CD4-positive, CD25-positive, alpha-beta regulatory T cell (primary cell): Measurements from ENCODE around the gene MYL12B. TPM values are rescaled to one million over a fixed set of nuclear protein-coding genes. Genes with fewer than 3 reads are reported as not detected.
A peak's percentile ranks its signal among the peaks of the same experiment; 100 is the strongest.

Experiments used
- ATAC-seq, 2 donors: fragments of 150-1000 bp; cut with Tn5 transposase; one replicate each; pipeline ENCODE4 v1.10.0; 2021; ENCODE audit warnings: low read depth in 2 of 2, moderate number of reproducible peaks in 2 of 2, moderate library complexity in 1 of 2
- DNase-seq, 3 donors: peaks; one replicate each; pipeline versions ENCODE4 v3.0.0 to v3.0.0-alpha.2; 2012 to 2022; ENCODE audit warnings: mixed read lengths in 1 of 3
- H3K27ac ChIP-seq: one replicate; pipeline ENCODE4 v1.7.0; 2013; ENCODE audit warnings: mild to moderate bottlenecking, low read length; ENCODE audit not compliant: insufficient read depth, poor library complexity, severe bottlenecking
- H3K27me3 ChIP-seq: one replicate; pipeline ENCODE4 v1.7.0; 2013; ENCODE audit warnings: low read length; ENCODE audit not compliant: control insufficient read depth, insufficient read depth
- H3K36me3 ChIP-seq: one replicate; pipeline ENCODE4 v1.7.0; 2013; ENCODE audit warnings: mild to moderate bottlenecking, low read length, moderate library complexity; ENCODE audit not compliant: control insufficient read depth, insufficient read depth
- H3K4me1 ChIP-seq: 2 replicates; pipeline ENCODE4 v1.7.0; 2013; ENCODE audit warnings: mild to moderate bottlenecking, low read length; ENCODE audit not compliant: insufficient read depth, control insufficient read depth, poor library complexity, severe bottlenecking
- H3K4me3 ChIP-seq: one replicate; pipeline ENCODE4 v1.7.0; 2013; ENCODE audit warnings: low read depth, mild to moderate bottlenecking, low read length, moderate library complexity
- H3K9me3 ChIP-seq, 2 experiments: 1 replicate in 1 of 2; 2 replicates in 1 of 2; pipeline ENCODE4 v1.7.0; 2013; ENCODE audit warnings: low read length in 2 of 2, mild to moderate bottlenecking in 1 of 2, moderate library complexity in 1 of 2; ENCODE audit not compliant: control insufficient read depth in 2 of 2
- H3K27ac Mint-ChIP-seq, 3 donors: one replicate each; pipeline ENCODE4 v1.8.0; 2020 to 2022; ENCODE audit warnings: mild to moderate bottlenecking in 3 of 3, mixed read lengths in 3 of 3, moderate library complexity in 2 of 3
- H3K27me3 Mint-ChIP-seq: one replicate; pipeline ENCODE4 v1.8.0; 2022; ENCODE audit warnings: mild to moderate bottlenecking, mixed read lengths
- H3K36me3 Mint-ChIP-seq: one replicate; pipeline ENCODE4 v1.8.0; 2020; ENCODE audit warnings: mixed read lengths
- H3K4me1 Mint-ChIP-seq, 4 donors: one replicate each; pipeline ENCODE4 v1.8.0; 2020 to 2022; ENCODE audit warnings: mixed read lengths in 4 of 4, mild to moderate bottlenecking in 1 of 4
- H3K4me3 Mint-ChIP-seq, 4 donors: one replicate each; pipeline ENCODE4 v1.8.0; 2020 to 2022; ENCODE audit warnings: mild to moderate bottlenecking in 4 of 4, mixed read lengths in 4 of 4, moderate library complexity in 3 of 4
- H3K9me3 Mint-ChIP-seq, 7 donors: one replicate each; pipeline ENCODE4 v1.8.0; 2020 to 2022; ENCODE audit warnings: mixed read lengths in 7 of 7, mild to moderate bottlenecking in 3 of 7, moderate library complexity in 2 of 7
- polyA plus RNA-seq, 4 donors: library from polyadenylated mRNA; unstranded; fragments of 300-500 nt; fragmentation: Illumina TruSeq; gene quantifications; one replicate each; pipeline ENCODE4 v1.2.3, GENCODE V29; 2021
- total RNA-seq: library from RNA; stranded (reverse); gene quantifications from one replicate; pipeline ENCODE4 v1.2.3, GENCODE V29; 2022

Gene MYL12B
- total and polyA plus RNA-seq, 5 donors from 2014 or later: 168 to 1,134 (median 998) TPM

GRCh38 chr18:3281456-3282400 lies 19.8 kb downstream of the MYL12B start:
- no peak overlapping the region for H3K4me3 Mint-ChIP-seq
- H3K27ac Mint-ChIP-seq: no peak overlapping the region
- DNase-seq (peak in 2 of 3 donors; percentile 75 to 81), ATAC-seq (peak; percentile 72 to 76)
- H3K27me3 Mint-ChIP-seq: peaks cover 5% of the 10 kb centered on the region
- H3K4me1 Mint-ChIP-seq: peaks cover 0 to 8% (median 4%) of the 10 kb centered on the region in 4 donors
- Histone ChIP-seq H3K4me1 (no peaks in the 10 kb centered on the region), H3K9me3 (no peaks in the 10 kb centered on the region), H3K27ac (no peak overlapping the region), H3K36me3 (peaks cover 20% of the 10 kb centered on the region), H3K4me3 (no peak overlapping the region), H3K27me3 (no peaks in the 10 kb centered on the region)
- no peaks in the 10 kb centered on the region for H3K9me3 Mint-ChIP-seq
- H3K36me3 Mint-ChIP-seq: peaks cover 9% of the 10 kb centered on the region

GRCh38 chr18:3283253-3283863 lies 21.4 kb downstream of the MYL12B start:
- Mint-ChIP-seq H3K36me3 (no peaks in the 10 kb centered on the region), H3K9me3 (peaks cover 0 to 2% (median 0%) of the 10 kb centered on the region in 7 donors), H3K4me1 (peaks cover 0 to 8% (median 2%) of the 10 kb centered on the region in 4 donors), H3K27ac (no peak overlapping the region), H3K4me3 (no peak overlapping the region), H3K27me3 (peaks cover 5% of the 10 kb centered on the region)
- Histone ChIP-seq H3K4me3 (no peak overlapping the region), H3K27ac (no peak overlapping the region), H3K4me1 (no peaks in the 10 kb centered on the region), H3K36me3 (peaks cover 4% of the 10 kb centered on the region), H3K27me3 (no peaks in the 10 kb centered on the region), H3K9me3 (no peaks in the 10 kb centered on the region)
- no peak for ATAC-seq
- no peak for DNase-seq

- ATAC-seq: no peak
- Histone ChIP-seq H3K4me1 (no peaks in the 10 kb centered on the region), H3K4me3 (no peak overlapping the region), H3K36me3 (no peaks in the 10 kb centered on the region), H3K27ac (no peak overlapping the region), H3K27me3 (no peaks in the 10 kb centered on the region), H3K9me3 (no peaks in the 10 kb centered on the region)
- no peak for DNase-seq
- H3K4me3 Mint-ChIP-seq: no peak overlapping the region
- no peaks in the 10 kb centered on the region for H3K36me3 Mint-ChIP-seq
- H3K4me1 Mint-ChIP-seq: peaks cover 0 to 8% (median 2%) of the 10 kb centered on the region in 4 donors
- no peak overlapping the region for H3K27ac Mint-ChIP-seq
- peaks cover 0 to 2% (median 0%) of the 10 kb centered on the region in 7 donors for H3K9me3 Mint-ChIP-seq
- peaks cover 5% of the 10 kb centered on the region for H3K27me3 Mint-ChIP-seq
Observed at GRCh38 chr18:3283908-3284307, 22.0 kb downstream of the MYL12B start.

GRCh38 chr18:3284501-3284900 lies 22.6 kb downstream of the MYL12B start:
- Mint-ChIP-seq H3K4me3 (no peak overlapping the region), H3K9me3 (peaks cover 0 to 3% (median 0%) of the 10 kb centered on the region in 7 donors), H3K27me3 (peaks cover 5% of the 10 kb centered on the region), H3K36me3 (no peaks in the 10 kb centered on the region), H3K4me1 (peaks cover 0 to 6% (median 2%) of the 10 kb centered on the region in 4 donors), H3K27ac (no peak overlapping the region)
- no peaks in the 10 kb centered on the region for H3K36me3 ChIP-seq
- no peak overlapping the region for H3K4me3 ChIP-seq
- H3K27ac ChIP-seq: no peak overlapping the region
- H3K4me1 ChIP-seq: no peaks in the 10 kb centered on the region
- H3K9me3 ChIP-seq: peaks cover 0 to 2% of the 10 kb centered on the region in 2 experiments
- DNase-seq (no peak), ATAC-seq (no peak)
- H3K27me3 ChIP-seq: no peaks in the 10 kb centered on the region

GRCh38 chr18:3286159-3286558 lies 24.2 kb downstream of the MYL12B start:
- Histone ChIP-seq H3K4me3 (no peak overlapping the region), H3K9me3 (peaks cover 3 to 8% of the 10 kb centered on the region in 2 experiments), H3K27ac (no peak overlapping the region), H3K36me3 (no peaks in the 10 kb centered on the region), H3K4me1 (no peaks in the 10 kb centered on the region), H3K27me3 (no peaks in the 10 kb centered on the region)
- Mint-ChIP-seq H3K4me1 (peaks cover 0 to 4% (median 1%) of the 10 kb centered on the region in 4 donors), H3K36me3 (no peaks in the 10 kb centered on the region), H3K9me3 (peaks cover 0 to 9% (median 4%) of the 10 kb centered on the region in 7 donors), H3K27me3 (peaks cover 7% of the 10 kb centered on the region), H3K4me3 (no peak overlapping the region), H3K27ac (no peak overlapping the region)
- ATAC-seq (no peak), DNase-seq (no peak)

GRCh38 chr18:3293196-3293951 lies 31.4 kb downstream of the MYL12B start:
- Histone ChIP-seq H3K9me3 (peaks cover 3 to 10% of the 10 kb centered on the region in 2 experiments), H3K27me3 (peaks cover 2% of the 10 kb centered on the region), H3K36me3 (no peaks in the 10 kb centered on the region), H3K27ac (no peak overlapping the region), H3K4me3 (no peak overlapping the region), H3K4me1 (peaks cover 10% of the 10 kb centered on the region)
- Mint-ChIP-seq H3K36me3 (no peaks in the 10 kb centered on the region), H3K4me3 (no peak overlapping the region), H3K9me3 (peaks cover 0 to 19% (median 11%) of the 10 kb centered on the region in 7 donors), H3K4me1 (peaks cover 4 to 13% (median 6%) of the 10 kb centered on the region in 4 donors), H3K27ac (no peak overlapping the region), H3K27me3 (peaks cover 14% of the 10 kb centered on the region)
- ATAC-seq (no peak), DNase-seq (no peak)

GRCh38 chr18:3294435-3295080 lies 32.6 kb downstream of the MYL12B start:
- no peaks in the 10 kb centered on the region for H3K36me3 Mint-ChIP-seq
- Histone ChIP-seq H3K27me3 (peaks cover 11% of the 10 kb centered on the region), H3K36me3 (no peaks in the 10 kb centered on the region), H3K27ac (no peak overlapping the region), H3K9me3 (peaks cover 8 to 10% of the 10 kb centered on the region in 2 experiments), H3K4me1 (peaks cover 10% of the 10 kb centered on the region), H3K4me3 (no peak overlapping the region)
- ATAC-seq (no peak), DNase-seq (no peak)
- peaks cover 14% of the 10 kb centered on the region for H3K27me3 Mint-ChIP-seq
- peaks cover 0 to 19% (median 11%) of the 10 kb centered on the region in 7 donors for H3K9me3 Mint-ChIP-seq
- H3K4me1 Mint-ChIP-seq: peaks cover 4 to 13% (median 6%) of the 10 kb centered on the region in 4 donors
- H3K27ac Mint-ChIP-seq: no peak overlapping the region
- H3K4me3 Mint-ChIP-seq: peak overlapping the region in 2 of 4 donors; percentile 16 to 52
